ENCODE measurements around the gene CDK19. TPM values are rescaled to one million over a fixed set of nuclear protein-coding genes. Genes with fewer than 3 reads are reported as not detected.

The CDK19 gene
- polyA plus RNA-seq, 4 donors, result 31.3 to 48.7 (median 45.4) TPM

DNA sequence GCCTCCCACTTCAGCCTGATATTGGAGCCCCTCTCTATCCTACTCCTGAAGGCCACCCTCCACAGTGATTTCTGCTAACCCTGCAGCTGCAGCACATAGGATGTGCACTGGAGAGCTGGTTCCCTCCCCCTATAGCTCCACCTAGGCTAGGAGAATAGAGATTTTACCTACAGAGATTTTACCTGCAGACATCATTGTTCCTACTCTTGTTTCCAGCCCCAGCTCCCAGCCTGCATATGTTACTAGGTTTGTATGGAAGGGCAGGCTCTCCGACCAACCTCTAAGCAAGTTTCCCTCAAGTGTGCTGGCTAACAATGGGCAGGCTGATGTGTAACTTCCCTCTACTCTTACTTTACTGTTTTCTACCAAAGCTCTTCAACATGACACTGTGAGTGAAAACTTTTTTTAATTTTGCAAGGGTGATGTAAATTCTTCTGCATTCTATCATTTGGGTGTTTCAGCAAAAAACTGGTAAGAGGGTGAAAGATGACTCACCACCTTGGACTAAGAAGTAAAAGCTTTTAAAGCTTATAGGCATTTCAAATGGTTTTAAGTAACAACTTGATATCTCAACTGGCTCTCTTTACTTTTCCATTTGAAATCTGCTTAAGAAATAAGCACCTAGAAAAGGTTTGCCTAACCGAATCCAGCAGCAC lies 106.8 kb downstream of the CDK19 start:
- no peak for DNase-seq (ENCODE audit: low read depth in 4 of 4, low spot score in 3 of 4)

DNA sequence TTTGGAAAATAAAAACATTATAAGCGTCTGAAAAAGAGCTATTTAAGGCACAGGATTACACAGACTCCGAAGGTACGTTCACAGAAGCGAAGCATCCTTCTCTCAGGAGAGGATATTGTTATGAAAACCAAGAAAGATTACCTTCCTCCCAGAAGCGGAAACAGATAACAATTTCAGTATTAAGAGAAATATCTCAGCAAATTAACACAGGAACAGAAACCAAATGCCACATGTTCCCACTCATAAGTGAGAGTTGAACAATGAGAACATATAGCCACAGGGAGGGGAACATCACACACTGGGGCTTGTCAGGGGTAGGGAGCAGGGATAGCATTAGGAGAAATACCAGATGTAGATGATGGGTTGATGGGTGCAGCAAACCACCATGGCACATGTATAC lies 109.7 kb downstream of the CDK19 start:
- no peak for DNase-seq (ENCODE audit: low read depth in 4 of 4, low spot score in 3 of 4)

DNA sequence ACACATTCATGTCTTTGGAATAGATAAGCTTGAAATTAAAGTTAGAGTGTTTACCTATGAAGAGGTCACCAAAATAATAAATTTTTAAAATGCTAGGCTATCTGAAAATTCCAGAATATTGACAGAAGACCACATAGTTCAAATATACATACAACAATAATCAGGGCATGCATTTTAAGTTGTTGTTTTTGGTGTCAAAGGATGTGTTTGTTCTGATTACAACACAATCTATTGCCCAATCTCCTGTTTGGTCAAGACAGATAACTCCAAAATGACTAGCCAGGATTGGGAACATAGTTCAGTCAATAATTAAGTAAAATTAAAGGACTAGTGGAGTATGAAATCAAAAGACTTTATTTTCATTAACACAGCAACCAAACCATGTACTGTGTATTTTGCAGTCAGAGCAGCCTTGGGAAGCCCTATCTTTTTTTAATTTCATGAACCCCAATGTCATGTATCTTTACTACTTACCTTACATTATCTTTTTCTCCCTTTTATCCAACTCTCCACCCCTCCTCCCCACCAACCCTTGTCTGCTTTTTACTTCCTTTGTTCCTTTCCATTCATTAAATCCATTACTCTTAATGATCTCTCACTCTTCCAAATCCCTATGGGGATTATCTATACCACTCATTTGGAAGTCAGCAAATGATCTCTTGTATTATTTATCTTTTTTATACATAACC lies 111.2 kb downstream of the CDK19 start:
- no peak for DNase-seq (ENCODE audit: low read depth in 4 of 4, low spot score in 3 of 4)

DNA sequence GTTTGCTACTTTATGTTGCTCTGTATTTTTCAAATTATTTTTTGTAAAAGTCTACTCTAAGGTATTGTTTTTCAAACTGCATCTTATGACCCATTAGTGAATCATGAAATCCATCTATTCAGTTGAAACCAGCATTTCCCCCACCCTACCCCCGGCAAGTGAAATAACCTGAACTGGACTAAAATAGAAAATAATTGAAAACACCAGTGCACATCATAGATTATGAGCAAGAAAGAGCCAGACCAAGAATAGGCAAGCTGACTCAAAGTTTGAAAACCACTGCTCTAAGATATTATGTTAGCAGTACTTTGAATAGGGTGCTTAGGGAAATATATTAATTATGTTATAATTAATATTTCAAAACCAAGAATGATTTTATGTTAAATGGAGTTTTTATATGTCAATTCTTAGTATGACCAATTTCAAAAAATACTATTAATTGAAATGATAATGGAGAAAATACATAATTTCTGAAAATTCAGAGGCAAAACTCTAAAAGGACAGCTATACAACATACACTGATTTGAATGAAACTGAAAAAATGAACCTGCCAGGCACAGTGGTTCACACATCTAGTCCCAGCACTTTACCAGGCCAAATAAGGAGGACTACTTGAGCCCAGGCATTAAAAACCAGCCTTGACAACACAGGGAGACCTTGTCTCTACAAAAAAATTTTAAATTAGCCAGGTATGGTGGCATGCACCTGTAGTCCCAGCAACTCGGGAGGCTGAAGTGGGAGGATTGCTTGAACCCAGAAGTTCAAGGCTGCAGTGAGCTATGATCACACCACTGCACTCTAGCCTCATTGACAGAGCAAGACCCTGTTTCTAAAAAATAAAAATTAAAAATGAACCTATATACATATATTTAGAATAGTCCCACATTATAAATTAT lies 112.0 kb downstream of the CDK19 start:
- no peak for DNase-seq (ENCODE audit: low read depth in 4 of 4, low spot score in 3 of 4)

DNA sequence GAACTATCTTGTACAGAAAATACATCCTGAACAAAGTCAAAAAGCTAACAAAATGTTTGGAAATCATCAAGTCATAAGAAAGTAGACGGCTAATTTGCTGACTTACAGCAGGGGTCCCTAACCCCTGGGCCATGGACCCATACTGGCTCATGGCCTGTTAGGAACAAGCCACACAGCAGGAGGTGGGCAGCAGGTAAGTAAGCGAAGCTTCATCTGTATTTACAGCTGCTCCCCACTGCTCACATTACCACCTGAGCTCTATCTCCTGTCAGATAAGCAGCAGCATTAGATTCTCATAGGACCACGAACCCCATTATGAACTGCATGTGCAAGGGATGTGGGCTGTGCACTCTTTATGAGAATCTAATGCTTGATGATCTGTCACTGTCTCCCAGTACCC lies 115.5 kb downstream of the CDK19 start:
- DNase-seq (ENCODE audit: low read depth in 4 of 4, low spot score in 3 of 4), result no peak

DNA sequence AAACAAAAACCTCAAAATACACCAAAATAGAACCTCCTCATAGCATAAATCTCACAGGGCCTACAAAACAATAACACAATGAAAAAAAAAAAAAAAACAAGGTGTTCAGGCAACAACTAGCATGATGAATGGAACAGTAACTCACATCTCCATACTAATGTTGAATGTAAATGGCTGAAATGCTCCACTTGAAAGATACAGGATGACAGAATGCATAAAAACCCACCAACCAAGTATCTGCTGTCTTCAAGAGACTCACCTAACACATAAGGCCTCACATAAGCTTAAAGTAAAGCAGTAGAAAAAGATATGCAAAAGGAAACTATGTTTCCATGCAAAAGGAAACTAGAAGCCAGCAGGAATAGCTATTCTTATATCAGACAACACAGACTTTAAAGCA lies 121.3 kb downstream of the CDK19 start:
- no peak for DNase-seq (ENCODE audit: low read depth in 4 of 4, low spot score in 3 of 4)

DNA sequence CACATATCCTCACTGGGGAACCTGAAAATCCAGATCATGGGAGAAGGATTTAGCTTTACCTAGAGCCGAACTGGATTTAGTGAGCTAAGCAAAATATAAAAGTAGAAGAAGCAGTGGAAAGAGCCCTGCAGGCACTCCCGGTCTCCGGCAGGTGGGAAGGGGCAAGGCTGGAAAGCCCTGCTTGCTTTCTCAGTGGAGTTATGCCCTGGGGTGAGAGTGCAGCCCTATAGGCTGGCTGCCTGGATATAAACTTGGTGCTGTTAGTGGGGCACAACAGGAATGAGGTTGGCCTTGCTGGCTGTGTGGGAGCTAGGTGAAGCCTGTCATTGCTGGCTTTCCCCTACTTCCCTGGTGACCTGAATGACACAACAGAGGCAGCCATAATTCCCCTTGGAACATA lies 122.0 kb downstream of the CDK19 start:
- no peak for DNase-seq (ENCODE audit: low read depth in 4 of 4, low spot score in 3 of 4)

DNA sequence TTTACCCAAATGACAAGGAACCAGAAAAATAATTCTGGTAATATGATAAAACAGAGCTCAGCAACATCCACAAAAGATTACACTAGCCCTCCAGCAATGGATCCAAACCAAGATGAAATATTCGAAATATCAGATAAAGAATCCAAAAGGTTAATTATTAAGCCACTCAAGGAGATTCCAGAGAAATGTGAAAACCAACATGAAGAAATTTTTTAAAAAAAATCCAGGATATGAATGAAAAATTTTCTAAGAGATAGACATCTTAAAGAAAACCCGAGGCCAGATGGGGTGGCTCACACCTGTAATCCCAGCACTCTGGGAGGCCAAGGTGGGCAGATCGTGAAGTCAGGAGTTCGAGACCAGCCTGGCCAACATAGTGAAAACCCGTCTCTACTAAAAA lies 124.4 kb downstream of the CDK19 start:
- no peak for DNase-seq (ENCODE audit: low read depth in 4 of 4, low spot score in 3 of 4)

DNA sequence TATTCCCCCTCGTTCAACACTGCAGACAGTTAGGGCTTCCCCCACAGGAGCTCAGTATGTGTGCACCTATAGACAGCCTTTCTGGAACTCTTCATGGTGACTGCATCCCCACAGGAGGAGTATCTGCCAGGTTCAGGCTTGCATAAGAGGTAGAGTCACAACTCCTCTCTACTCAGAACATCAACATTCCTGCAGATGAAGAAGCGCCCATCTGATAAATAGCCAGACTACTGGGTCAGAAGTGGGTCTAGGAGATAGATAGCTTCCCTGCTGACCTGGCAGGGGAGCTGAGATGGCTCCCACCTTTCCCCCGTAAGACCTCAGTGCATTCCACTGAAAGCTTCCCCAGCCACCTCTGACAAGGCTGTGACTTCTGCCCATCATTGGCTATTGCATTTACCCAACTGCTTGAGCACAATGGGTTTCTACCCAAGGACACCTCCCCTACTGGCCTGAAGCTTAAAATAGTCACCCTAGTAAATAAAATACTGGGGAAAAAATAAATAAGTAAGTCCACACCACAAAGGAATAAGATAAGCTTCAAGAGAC lies 125.1 kb downstream of the CDK19 start:
- DNase-seq (ENCODE audit: low read depth in 4 of 4, low spot score in 3 of 4), result no peak

DNA sequence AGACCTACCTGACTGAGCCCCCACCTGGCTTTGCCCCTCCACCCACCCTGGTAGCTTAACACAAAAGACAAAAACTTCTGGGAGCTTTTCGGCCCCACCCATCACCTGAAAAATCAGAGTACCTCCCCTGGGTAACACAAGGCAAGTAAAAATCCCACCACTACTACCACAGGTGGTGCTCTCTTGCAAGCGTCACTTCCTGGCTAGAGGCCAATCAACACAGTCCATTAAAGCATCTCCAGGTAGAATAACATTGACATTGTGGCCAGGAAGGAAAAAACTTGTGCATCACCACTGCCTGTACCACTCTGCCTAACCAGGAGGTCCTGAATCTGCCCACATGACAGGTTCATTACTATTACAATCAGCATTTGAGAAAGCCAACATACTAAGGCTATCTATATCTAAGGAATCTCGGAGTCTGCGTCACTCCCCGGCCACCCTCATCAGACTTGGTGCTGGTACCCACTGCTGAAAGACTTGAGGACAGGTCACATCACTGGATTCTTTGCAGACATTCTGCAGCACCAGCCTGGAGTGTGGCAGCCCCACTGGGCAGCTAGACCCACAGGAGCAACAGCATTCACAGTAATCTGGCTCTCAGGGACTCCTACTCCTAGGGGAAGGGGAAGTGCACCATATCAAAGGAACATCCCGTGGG lies 125.9 kb downstream of the CDK19 start:
- DNase-seq (ENCODE audit: low read depth in 4 of 4, low spot score in 3 of 4), result no peak

DNA sequence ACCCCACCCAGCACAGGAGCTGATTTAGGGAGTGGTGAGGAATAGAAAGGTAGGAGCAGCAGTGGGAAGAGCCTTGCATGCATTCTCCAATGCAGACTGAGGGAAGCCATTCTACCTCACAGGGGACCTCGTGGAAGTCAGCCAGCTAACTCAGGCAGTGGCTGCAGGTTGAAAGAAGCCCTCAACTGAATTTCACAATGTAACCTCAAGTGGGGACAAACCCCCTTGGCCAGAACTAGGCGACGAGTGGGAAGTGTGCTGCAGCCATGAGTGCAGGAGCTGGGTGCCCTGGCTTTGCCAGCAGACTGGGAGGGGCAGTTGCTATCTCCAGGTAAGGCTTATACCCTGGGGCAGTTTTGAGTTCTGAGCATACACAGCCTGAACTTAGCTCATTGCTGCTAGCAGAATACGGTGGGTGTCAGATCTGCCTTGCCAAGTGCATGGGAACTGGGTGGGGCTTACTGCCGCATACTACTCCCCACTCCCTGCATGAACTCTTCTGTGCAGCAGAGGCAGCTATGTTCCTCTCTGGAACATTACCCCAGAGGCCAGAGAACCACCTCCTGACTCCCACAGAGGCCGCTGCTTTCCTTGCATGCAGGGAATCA lies 126.5 kb downstream of the CDK19 start:
- no peak for DNase-seq (ENCODE audit: low read depth in 4 of 4, low spot score in 3 of 4)

DNA sequence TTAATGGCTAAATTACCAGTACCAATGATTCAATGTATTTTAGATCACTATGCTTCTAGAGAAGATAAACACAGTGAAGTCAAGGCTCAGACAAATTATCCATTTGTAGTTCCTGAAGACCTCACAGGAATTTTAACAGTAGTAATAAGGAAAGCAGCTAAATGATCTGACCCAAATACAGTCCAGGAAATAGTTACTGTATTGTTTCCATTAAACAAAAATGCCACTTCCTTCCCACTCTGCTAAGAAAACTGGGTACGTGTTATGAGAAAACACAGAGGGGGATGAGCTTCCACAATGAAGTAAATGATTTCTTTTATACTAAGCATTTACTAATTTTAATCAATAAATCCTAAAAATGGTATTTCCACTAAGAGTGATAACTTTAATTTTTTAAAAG lies 127.9 kb downstream of the CDK19 start:
- no peak for DNase-seq (ENCODE audit: low read depth in 4 of 4, low spot score in 3 of 4)

DNA sequence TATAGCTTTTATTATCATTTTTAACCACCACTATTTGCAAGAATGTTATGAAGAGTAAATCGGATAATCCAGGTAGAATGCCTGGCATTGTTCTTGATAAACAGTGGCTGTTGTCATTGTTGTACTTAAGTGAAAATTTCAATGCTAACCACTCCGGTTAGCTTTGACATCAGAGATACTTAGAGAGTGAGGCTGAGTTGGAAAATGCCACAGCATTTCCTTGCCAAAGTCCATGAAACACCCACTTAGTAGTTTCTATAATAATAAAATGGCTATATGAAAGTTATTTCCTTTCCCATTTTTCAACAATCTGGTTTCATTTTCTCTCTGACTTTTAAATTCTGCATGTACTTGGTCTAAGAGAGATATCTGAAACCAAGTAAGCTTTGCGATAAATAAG lies 132.0 kb downstream of the CDK19 start:
- no peak for DNase-seq (ENCODE audit: low read depth in 4 of 4, low spot score in 3 of 4)

DNA sequence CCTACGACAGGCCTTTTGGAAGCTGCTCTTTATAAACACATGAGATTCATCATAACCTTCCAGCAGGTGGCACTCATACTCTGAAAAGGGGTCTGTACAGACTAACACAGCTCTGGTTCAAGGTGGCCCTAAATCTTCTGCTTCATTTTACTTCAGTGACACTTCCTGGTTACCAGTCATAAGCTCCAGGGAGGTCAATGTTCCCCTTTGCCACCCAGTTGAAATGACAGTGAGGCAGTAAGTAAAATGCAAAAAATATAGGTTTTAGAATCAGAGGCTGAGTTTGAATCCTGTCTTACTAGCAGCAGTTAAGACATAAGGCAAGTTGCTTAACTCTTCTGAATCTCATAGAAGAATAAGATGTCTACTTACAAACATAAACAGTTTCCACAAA lies 132.8 kb downstream of the CDK19 start:
- peak; percentile 63 to 80 (median 70) for DNase-seq (ENCODE audit: low read depth in 4 of 4, low spot score in 3 of 4)

DNA sequence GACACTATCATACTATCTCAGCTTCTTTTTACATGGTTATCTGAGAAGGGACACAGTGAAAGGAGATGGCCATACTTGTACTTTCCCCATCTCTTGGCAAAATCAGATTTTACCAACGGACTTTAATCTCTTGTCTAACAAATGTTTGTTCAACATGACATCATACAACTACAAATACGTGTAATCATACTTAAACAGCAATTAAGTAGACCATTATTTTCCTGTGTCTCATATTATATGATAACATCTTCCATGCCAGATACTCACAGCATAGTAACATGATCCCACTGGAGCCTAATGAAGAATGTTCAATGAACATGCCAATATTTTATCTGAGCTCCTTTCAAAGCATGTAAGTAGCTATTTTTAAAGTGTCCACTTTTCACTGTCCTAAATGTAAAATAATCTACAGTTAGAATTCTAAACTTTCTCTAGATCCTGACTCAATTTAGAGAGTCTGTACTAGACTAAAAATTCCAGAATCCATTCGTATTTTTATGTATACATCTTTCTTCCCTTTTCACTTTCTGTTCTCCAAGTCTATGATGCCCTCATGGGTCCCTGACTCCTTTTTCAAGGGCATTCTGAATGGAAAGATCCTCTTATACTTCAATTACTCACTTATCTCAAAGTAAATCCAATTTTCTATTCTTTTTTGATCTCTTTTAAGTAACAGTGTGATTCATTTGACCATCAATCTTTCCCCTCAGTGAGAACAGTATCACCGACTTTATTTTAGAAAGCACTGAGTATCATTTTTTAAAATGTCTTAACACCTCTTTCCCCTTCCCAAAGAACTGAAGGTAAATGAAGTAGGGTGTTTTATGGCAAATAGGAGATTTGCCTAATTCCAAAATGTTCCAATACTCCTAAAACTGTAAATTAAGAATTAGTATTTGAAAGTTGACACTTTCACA lies 133.5 kb downstream of the CDK19 start:
- DNase-seq (ENCODE audit: low read depth in 4 of 4, low spot score in 3 of 4), result no peak

DNA sequence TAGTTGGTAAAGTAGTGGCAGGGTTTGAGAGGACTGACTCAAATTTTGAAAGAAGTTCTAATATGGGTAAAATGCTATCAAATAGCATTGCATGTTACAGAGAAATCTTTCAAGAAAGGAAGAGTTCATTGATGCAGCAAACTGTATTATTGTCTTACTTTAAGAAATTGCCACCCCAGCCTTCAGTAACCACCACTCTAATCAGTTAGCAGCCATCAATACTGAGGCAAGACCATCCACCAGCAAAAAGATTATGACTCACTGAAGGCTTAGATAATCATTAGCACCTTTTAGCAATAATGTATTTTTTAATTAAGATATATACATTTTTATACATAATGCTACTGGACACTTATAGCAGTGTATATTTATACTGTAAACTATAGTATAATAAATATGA lies 138.9 kb downstream of the CDK19 start:
- DNase-seq (ENCODE audit: low read depth in 4 of 4, low spot score in 3 of 4), result no peak

DNA sequence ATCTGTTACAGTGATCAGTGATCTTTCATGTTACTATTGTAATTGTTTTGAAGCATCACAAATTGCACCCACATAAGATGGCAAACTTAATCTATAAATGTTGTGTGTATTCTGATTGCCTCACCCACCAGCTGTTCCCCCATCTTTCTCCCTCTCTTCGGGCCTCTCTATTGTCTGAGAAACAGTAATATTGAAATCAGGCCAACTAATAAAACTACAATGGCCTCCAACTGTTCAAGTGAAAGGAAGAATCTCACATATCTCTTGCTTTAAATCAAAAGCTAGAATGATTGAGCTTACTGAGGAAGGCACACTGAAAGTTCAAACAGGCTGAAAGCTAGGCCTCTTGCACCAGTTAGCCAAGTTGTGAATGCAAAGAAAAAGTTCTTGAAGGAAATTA lies 141.2 kb downstream of the CDK19 start:
- no peak for DNase-seq (ENCODE audit: low read depth in 4 of 4, low spot score in 3 of 4)

DNA sequence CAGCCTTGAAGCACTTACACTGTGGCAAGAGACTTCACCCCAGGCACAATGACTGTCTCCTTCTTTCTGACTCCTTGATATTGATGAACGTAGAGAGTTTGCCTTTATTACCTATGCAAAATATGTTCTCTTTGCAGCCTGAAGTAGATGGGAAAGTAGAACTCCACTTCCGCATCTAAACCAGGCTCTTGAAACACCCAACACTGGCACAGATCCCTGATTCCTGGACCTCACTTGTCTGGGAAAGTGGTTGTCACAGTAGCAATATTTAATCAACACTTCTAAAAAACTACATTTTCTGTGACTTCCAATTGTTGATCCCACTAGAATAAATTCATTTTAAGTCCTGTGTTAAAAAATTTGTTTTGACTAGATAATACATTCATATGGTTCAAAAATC lies 143.1 kb downstream of the CDK19 start:
- DNase-seq (ENCODE audit: low read depth in 4 of 4, low spot score in 3 of 4), result no peak

DNA sequence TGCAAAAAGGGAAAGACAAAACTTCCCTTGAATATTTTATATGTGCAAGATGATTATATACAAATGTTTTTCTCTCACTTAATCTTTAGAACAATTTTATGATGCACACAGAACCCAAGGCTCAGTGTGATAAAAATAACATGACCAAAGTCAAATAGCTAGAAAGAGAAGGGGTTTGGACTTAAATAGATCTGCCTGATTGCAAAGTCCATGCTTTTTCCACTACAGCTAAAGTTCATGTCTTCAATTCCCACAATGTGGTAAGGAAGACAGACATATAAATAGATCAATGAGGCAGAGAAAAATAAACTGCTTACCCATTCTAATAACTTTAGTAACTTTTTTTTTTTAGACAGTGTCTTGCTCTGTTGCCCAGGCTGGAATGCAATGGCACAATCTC lies 143.8 kb downstream of the CDK19 start:
- DNase-seq (ENCODE audit: low read depth in 4 of 4, low spot score in 3 of 4), result no peak

Measured in left renal pelvis (tissue), 4 donors.